ENCODE data around the gene CDH24.

GRCh38 chr14:23033251-23033727 is 24.0 kb downstream of the CDH24 start:
- TF ChIP-seq EZH2 (IDR thresholded peaks at IDR 0.05; ENCODE audit: low read depth, unreplicated experiment): no peak
- no peak for TF ChIP-seq REST (IDR thresholded peaks at IDR 0.05; ENCODE audit: unreplicated experiment)
- no peak for TF ChIP-seq CTCF (conservative IDR thresholded peaks at IDR 0.05; ENCODE audit: low read depth in 2 of 2)
- TF ChIP-seq POLR2AphosphoS5 (IDR thresholded peaks at IDR 0.05; ENCODE audit: low read depth): no peak
- TF ChIP-seq CREB1 (CRISPR knock-in tag; IDR thresholded peaks at IDR 0.05; ENCODE audit: low read depth): no peak
- no peak for TF ChIP-seq JUNB (IDR thresholded peaks at IDR 0.05; ENCODE audit: unreplicated experiment)
